Brain microvascular endothelial cell (primary cell): ENCODE measurements around the gene FARS2.

ENCODE experiments used
- DNase-seq: peaks from one replicate; pipeline ENCODE4 v3.0.0-alpha.2; 2020
- H3K27ac ChIP-seq: fragments of 250-450 bp; sonication (Bioruptor Pico); 2 replicates; pipeline ENCODE4 v1.5.1; 2020; ENCODE audit warnings: mild to moderate bottlenecking, moderate library complexity
- H3K27me3 ChIP-seq: fragments of 250-450 bp; sonication (Bioruptor Pico); replicated peaks from 2 replicates; pipeline ENCODE4 v1.5.1; 2020; ENCODE audit warnings: mild to moderate bottlenecking
- H3K36me3 ChIP-seq: fragments of 250-450 bp; sonication (Bioruptor Pico); replicated peaks from 2 replicates; pipeline ENCODE4 v1.5.1; 2020; ENCODE audit warnings: mild to moderate bottlenecking
- H3K4me3 ChIP-seq: 2 replicates; pipeline ENCODE4 v1.5.1; 2011; ENCODE audit warnings: low read depth, mild to moderate bottlenecking, control low read depth, low read length, moderate library complexity
- in situ Hi-C: cut with HindIII; loops from 2 replicates; pipeline ENCODE4 v1.10.0; 2017; ENCODE audit warnings: low sequenced_read_pairs, low pct_ligation_motif_present
- TF ChIP-seq, protein P1 (sequence below): IDR thresholded peaks from 2 replicates; pipeline ENCODE4 v1.5.1; 2011; ENCODE audit warnings: low read depth, mild to moderate bottlenecking, moderate library complexity, low read length, control low read depth, inconsistent platforms; ENCODE audit errors: missing control alignments

Gene FARS2

DNA sequence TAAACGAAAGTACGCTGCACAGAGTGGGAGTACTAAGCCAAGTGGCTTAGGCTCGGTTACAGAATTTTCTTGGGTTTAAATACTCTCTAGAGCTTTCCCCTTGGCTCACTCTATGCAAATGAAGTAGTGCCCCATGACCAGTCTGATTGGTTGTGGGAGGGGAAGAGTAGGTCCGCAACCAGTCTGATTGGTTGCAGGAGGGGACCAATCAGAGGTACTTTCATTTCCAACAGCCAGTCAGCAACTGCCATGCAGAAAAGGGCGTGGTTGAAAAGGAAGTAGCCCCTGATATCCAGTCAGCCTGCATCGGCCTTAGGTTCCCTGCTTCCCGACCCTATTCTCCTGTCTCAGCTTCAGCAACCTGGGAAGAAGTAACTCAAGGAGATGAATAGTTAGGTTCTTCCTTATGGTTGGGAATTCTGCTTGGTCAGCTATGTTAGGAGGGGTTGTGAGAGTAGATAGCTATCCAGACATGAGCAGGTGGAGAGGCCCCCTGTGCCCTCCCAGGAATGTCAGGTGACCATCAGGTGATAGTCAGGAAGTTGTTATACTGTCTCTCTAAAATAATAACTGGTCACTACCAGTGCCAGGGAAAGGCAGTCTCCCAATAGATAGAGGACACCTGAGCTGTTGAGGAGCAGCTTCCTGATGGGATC lies 57.4 kb downstream of the FARS2 start:
- H3K27me3 ChIP-seq, result no peaks in the 10 kb centered on the region
- H3K27ac ChIP-seq, result no peak overlapping the region
- in situ Hi-C loops, result no loop called here
- DNase-seq, result no peak
- H3K36me3 ChIP-seq, result no peaks in the 10 kb centered on the region
- TF ChIP-seq, protein P1, sequence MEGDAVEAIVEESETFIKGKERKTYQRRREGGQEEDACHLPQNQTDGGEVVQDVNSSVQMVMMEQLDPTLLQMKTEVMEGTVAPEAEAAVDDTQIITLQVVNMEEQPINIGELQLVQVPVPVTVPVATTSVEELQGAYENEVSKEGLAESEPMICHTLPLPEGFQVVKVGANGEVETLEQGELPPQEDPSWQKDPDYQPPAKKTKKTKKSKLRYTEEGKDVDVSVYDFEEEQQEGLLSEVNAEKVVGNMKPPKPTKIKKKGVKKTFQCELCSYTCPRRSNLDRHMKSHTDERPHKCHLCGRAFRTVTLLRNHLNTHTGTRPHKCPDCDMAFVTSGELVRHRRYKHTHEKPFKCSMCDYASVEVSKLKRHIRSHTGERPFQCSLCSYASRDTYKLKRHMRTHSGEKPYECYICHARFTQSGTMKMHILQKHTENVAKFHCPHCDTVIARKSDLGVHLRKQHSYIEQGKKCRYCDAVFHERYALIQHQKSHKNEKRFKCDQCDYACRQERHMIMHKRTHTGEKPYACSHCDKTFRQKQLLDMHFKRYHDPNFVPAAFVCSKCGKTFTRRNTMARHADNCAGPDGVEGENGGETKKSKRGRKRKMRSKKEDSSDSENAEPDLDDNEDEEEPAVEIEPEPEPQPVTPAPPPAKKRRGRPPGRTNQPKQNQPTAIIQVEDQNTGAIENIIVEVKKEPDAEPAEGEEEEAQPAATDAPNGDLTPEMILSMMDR, result no peak
- H3K4me3 ChIP-seq, result no peak overlapping the region

DNA sequence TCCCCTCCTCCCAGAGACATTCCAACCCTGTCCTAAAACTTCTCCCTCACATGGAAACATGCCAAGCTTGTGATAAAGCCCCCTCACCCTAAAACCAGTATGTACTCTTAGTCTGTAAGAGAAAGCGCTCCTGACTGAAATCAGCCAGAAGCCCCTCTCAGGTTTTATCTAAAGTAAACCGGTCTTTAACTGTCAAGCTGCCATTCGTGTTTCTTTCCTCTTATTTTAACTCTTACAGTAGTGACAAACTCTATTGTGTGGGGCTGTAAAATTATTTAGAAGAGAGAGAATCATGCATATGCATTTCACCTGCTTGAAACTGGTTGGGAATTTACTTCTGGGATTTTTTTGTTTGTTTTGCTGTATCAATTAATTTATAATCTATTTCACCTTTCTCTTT lies 62.7 kb downstream of the FARS2 start:
- DNase-seq, result no peak
- Histone ChIP-seq H3K27ac (no peak overlapping the region), H3K4me3 (no peak overlapping the region), H3K27me3 (no peaks in the 10 kb centered on the region), H3K36me3 (no peaks in the 10 kb centered on the region)
- in situ Hi-C loops, result no loop called here
- TF ChIP-seq, protein P1, result no peak

DNA sequence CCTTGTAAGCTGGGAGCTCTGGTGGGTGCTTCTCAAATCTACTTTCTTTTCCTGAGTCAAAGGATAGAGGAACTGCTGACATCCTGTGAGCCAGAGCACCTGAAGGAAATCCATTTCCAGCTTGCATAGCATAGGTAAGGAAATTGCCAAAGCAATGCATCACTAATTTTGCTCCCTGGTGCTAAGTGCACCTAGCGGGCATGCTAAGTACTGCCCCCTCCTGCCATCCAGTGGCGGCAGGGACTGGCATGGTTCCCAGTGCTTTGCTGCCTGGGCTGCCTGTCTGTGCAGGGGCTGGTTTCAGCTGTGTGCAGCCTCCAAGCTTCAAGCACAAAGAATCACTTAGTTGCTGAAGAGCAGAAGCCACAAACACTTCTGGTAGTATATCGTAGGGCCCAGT lies 63.9 kb downstream of the FARS2 start:
- H3K27ac ChIP-seq, result no peak overlapping the region
- in situ Hi-C loops, result no loop called here
- H3K27me3 ChIP-seq, result no peaks in the 10 kb centered on the region
- DNase-seq, result no peak
- TF ChIP-seq, protein P1, result no peak
- no peak overlapping the region for H3K4me3 ChIP-seq
- H3K36me3 ChIP-seq, result no peaks in the 10 kb centered on the region

DNA sequence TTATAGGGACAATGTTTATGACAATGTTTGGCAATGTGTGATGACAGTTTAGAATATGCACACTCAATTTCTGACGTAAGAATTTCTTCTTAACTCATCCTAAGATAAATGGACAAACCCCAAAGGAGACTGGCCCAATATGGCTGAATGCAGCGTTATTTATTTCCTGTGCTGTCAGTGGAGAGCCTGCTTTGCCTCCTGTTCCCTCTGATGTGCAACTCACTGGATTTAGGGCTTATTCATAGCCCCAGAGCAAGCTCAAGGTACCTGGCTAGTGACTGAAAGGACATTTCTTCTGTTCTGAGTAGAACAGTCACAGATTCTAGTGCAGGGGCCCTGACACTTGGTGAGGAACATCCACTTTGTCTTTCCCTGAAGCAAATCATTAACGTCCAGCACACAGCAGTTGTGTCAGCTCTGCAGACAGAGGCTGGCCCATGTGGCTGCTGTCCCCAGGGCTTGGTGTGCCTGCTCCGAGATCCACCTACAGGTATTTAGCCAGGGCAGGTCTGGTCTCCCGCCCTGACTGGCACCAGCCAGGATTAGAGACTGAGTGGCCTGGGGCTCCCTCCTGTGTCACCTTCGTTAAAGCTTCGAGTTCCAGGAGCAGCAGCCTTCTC lies 64.8 kb downstream of the FARS2 start:
- DNase-seq, result no peak
- Histone ChIP-seq H3K27me3 (no peaks in the 10 kb centered on the region), H3K36me3 (no peaks in the 10 kb centered on the region), H3K27ac (no peak overlapping the region), H3K4me3 (no peak overlapping the region)
- in situ Hi-C loops, result no loop called here
- TF ChIP-seq, protein P1, result no peak

DNA sequence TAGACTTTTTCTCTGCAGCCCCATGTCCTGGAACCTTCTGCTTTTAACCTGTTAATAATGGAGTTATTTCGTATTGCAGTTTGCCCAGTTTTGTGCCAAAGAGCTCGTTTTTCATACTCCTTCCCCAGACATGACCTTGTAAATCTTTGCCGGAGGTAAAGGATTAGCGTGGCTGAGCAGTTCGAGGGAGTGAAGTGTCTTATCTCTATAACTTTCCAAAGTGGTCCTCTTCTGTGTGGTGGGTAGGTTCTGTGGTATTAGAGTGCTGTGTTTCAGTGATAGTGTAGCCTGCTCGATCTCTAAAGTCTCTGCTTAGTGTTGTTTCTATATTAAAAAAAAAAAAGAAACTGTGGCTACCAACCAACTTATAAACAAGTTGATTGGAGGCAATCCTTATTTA lies 67.5 kb downstream of the FARS2 start:
- H3K36me3 ChIP-seq, result no peaks in the 10 kb centered on the region
- in situ Hi-C loops, result no loop called here
- H3K27me3 ChIP-seq, result no peaks in the 10 kb centered on the region
- H3K4me3 ChIP-seq, result no peak overlapping the region
- no peak overlapping the region for H3K27ac ChIP-seq
- TF ChIP-seq, protein P1, result no peak
- DNase-seq, result no peak
